ENCODE results near the gene DPY19L1.

DPY19L1 gene

GRCh38 chr7:35039343-35039742 is 2.1 kb upstream of the DPY19L1 start:
- Mint-ChIP-seq H3K4me1 (peaks cover 28% of the 10 kb centered on the region), H3K36me3 (peaks cover 10% of the 10 kb centered on the region), H3K9me3 (no peaks in the 10 kb centered on the region), H3K4me3 (no peak overlapping the region), H3K27ac (no peak overlapping the region)
- ATAC-seq, result no peak
- no peak for DNase-seq (ENCODE audit: low spot score in 2 of 2)

GRCh38 chr7:35038354-35038753 is 1.1 kb upstream of the DPY19L1 start:
- Mint-ChIP-seq H3K4me1 (peaks cover 33% of the 10 kb centered on the region), H3K36me3 (peaks cover 10% of the 10 kb centered on the region), H3K4me3 (peak overlapping the region; percentile 96), H3K27ac (peak overlapping the region; percentile 82), H3K9me3 (no peaks in the 10 kb centered on the region)
- DNase-seq (ENCODE audit: low spot score in 2 of 2) (no peak), ATAC-seq (no peak)

- peaks cover 10% of the 10 kb centered on the region for H3K36me3 Mint-ChIP-seq
These were observed 449 bp upstream of the DPY19L1 start for GRCh38 chr7:35037526-35038341.

GRCh38 chr7:35036361-35037171 is 719 bp downstream of the DPY19L1 start:
- H3K4me1 Mint-ChIP-seq, result peaks cover 44% of the 10 kb centered on the region
- peak; percentile 22 to 75 for DNase-seq (ENCODE audit: low spot score in 2 of 2)
- no peaks in the 10 kb centered on the region for H3K9me3 Mint-ChIP-seq
- peaks cover 10% of the 10 kb centered on the region for H3K36me3 Mint-ChIP-seq
- no peak for ATAC-seq
- peak overlapping the region; percentile 94 for H3K27ac Mint-ChIP-seq
- H3K4me3 Mint-ChIP-seq, result peak overlapping the region; percentile 96

More at GRCh38 chr7:35037526-35038341, 449 bp upstream of the DPY19L1 start:
- Mint-ChIP-seq H3K4me3 (peak overlapping the region; percentile 96), H3K4me1 (peaks cover 39% of the 10 kb centered on the region), H3K9me3 (no peaks in the 10 kb centered on the region), H3K27ac (peak overlapping the region; percentile 82)
- peak; percentile 91 to 93 for DNase-seq (ENCODE audit: low spot score in 2 of 2)
- ATAC-seq, result peak; percentile 88

GRCh38 chr7:35035511-35035961 is 1.7 kb downstream of the DPY19L1 start:
- peaks cover 10% of the 10 kb centered on the region for H3K36me3 Mint-ChIP-seq
- peaks cover 44% of the 10 kb centered on the region for H3K4me1 Mint-ChIP-seq
- DNase-seq (ENCODE audit: low spot score in 2 of 2) (peak in 1 of 2 donors; percentile 64), ATAC-seq (no peak)
- peak overlapping the region; percentile 96 for H3K4me3 Mint-ChIP-seq
- H3K27ac Mint-ChIP-seq, result peak overlapping the region; percentile 94
- no peaks in the 10 kb centered on the region for H3K9me3 Mint-ChIP-seq

- no peak for DNase-seq (ENCODE audit: low spot score in 2 of 2)
- H3K27ac Mint-ChIP-seq, result no peak overlapping the region
- H3K9me3 Mint-ChIP-seq, result no peaks in the 10 kb centered on the region
- no peak for ATAC-seq
- H3K4me1 Mint-ChIP-seq, result peaks cover 36% of the 10 kb centered on the region
- no peak overlapping the region for H3K4me3 Mint-ChIP-seq
- H3K36me3 Mint-ChIP-seq, result peaks cover 10% of the 10 kb centered on the region
These were observed 5.1 kb downstream of the DPY19L1 start for GRCh38 chr7:35032166-35032565.

- Mint-ChIP-seq H3K27ac (no peak overlapping the region), H3K4me3 (no peak overlapping the region), H3K4me1 (peaks cover 29% of the 10 kb centered on the region), H3K9me3 (no peaks in the 10 kb centered on the region), H3K36me3 (no peaks in the 10 kb centered on the region)
- no peak for DNase-seq (ENCODE audit: low spot score in 2 of 2)
- no peak for ATAC-seq
These were observed 6.4 kb downstream of the DPY19L1 start for GRCh38 chr7:35030848-35031247.

GRCh38 chr7:35029311-35029710 is 8.0 kb downstream of the DPY19L1 start:
- Mint-ChIP-seq H3K4me3 (no peak overlapping the region), H3K27ac (no peak overlapping the region), H3K9me3 (no peaks in the 10 kb centered on the region), H3K36me3 (no peaks in the 10 kb centered on the region), H3K4me1 (peaks cover 21% of the 10 kb centered on the region)
- DNase-seq (ENCODE audit: low spot score in 2 of 2) (no peak), ATAC-seq (no peak)

- DNase-seq (ENCODE audit: low spot score in 2 of 2) (no peak), ATAC-seq (no peak)
- Mint-ChIP-seq H3K9me3 (no peaks in the 10 kb centered on the region), H3K27ac (no peak overlapping the region), H3K4me1 (peaks cover 15% of the 10 kb centered on the region), H3K36me3 (no peaks in the 10 kb centered on the region), H3K4me3 (no peak overlapping the region)
These were observed 11.1 kb downstream of the DPY19L1 start for GRCh38 chr7:35026150-35026549.

GRCh38 chr7:35025369-35025870 is 11.9 kb downstream of the DPY19L1 start:
- Mint-ChIP-seq H3K27ac (no peak overlapping the region), H3K4me1 (peaks cover 15% of the 10 kb centered on the region), H3K36me3 (no peaks in the 10 kb centered on the region), H3K9me3 (no peaks in the 10 kb centered on the region), H3K4me3 (no peak overlapping the region)
- no peak for DNase-seq (ENCODE audit: low spot score in 2 of 2)
- no peak for ATAC-seq

GRCh38 chr7:35024298-35024697 is 13.0 kb downstream of the DPY19L1 start:
- ATAC-seq, result peak; percentile 88
- Mint-ChIP-seq H3K27ac (no peak overlapping the region), H3K4me3 (peak overlapping the region; percentile 24), H3K9me3 (no peaks in the 10 kb centered on the region), H3K36me3 (no peaks in the 10 kb centered on the region), H3K4me1 (peaks cover 18% of the 10 kb centered on the region)
- DNase-seq (ENCODE audit: low spot score in 2 of 2), result no peak

GRCh38 chr7:35022725-35023124 is 14.6 kb downstream of the DPY19L1 start:
- no peaks in the 10 kb centered on the region for H3K9me3 Mint-ChIP-seq
- H3K4me1 Mint-ChIP-seq, result peaks cover 25% of the 10 kb centered on the region
- H3K4me3 Mint-ChIP-seq, result no peak overlapping the region
- no peaks in the 10 kb centered on the region for H3K36me3 Mint-ChIP-seq
- DNase-seq (ENCODE audit: low spot score in 2 of 2) (no peak), ATAC-seq (no peak)
- no peak overlapping the region for H3K27ac Mint-ChIP-seq

- Mint-ChIP-seq H3K4me1 (peaks cover 25% of the 10 kb centered on the region), H3K36me3 (peaks cover 9% of the 10 kb centered on the region), H3K4me3 (no peak overlapping the region), H3K9me3 (no peaks in the 10 kb centered on the region), H3K27ac (no peak overlapping the region)
- DNase-seq (ENCODE audit: low spot score in 2 of 2) (no peak), ATAC-seq (no peak)
These were observed 15.8 kb downstream of the DPY19L1 start for GRCh38 chr7:35021445-35021844.

- no peak overlapping the region for H3K4me3 Mint-ChIP-seq
- peaks cover 30% of the 10 kb centered on the region for H3K4me1 Mint-ChIP-seq
- no peak for DNase-seq (ENCODE audit: low spot score in 2 of 2)
- H3K36me3 Mint-ChIP-seq, result peaks cover 21% of the 10 kb centered on the region
- ATAC-seq, result no peak
- H3K27ac Mint-ChIP-seq, result no peak overlapping the region
- no peaks in the 10 kb centered on the region for H3K9me3 Mint-ChIP-seq
These were observed 17.5 kb downstream of the DPY19L1 start for GRCh38 chr7:35019801-35020200.

GRCh38 chr7:35019179-35019729 is 18.0 kb downstream of the DPY19L1 start:
- Mint-ChIP-seq H3K4me3 (no peak overlapping the region), H3K27ac (no peak overlapping the region), H3K36me3 (peaks cover 26% of the 10 kb centered on the region), H3K9me3 (no peaks in the 10 kb centered on the region), H3K4me1 (peaks cover 24% of the 10 kb centered on the region)
- DNase-seq (ENCODE audit: low spot score in 2 of 2) (no peak), ATAC-seq (no peak)

Measured in stimulated activated effector memory CD8-positive, alpha-beta T cell treated with anti-CD3 and anti-CD28 coated beads, Interleukin-12 subunit alpha, Interleukin-12 subunit beta, amount 100 ng/mL, for 72 hours (primary cell).